Trophoblast cell (in vitro differentiated cells and primary cell): ENCODE measurements around the gene FTO.
"Not testable (repeated sequence)": the region's sequence is repeated elsewhere in the genome, so short reads cannot be mapped to it uniquely, and the experiment has no call there.

Experiments used
- DNase-seq, 2 donors: peaks; one replicate each; pipeline ENCODE4 v3.0.0-alpha.2; 2016
- H2AFZ ChIP-seq: 2 replicates; pipeline ENCODE4 v1.6.1; 2013; ENCODE audit warnings: low read length, moderate library complexity, mild to moderate bottlenecking; ENCODE audit not compliant: insufficient read depth, poor library complexity
- H2AK5ac ChIP-seq: 2 replicates; pipeline ENCODE4 v1.6.1; 2013; ENCODE audit warnings: mild to moderate bottlenecking, low read length
- H2BK120ac ChIP-seq: 2 replicates; pipeline ENCODE4 v1.6.1; 2013; ENCODE audit warnings: low read length, mild to moderate bottlenecking, moderate library complexity; ENCODE audit not compliant: insufficient read depth, poor library complexity
- H2BK12ac ChIP-seq: 2 replicates; pipeline ENCODE4 v1.6.1; 2013; ENCODE audit warnings: mild to moderate bottlenecking, low read length, moderate library complexity
- H2BK5ac ChIP-seq: 2 replicates; pipeline ENCODE4 v1.6.1; 2013; ENCODE audit warnings: low read length, low read depth, moderate library complexity, mild to moderate bottlenecking; ENCODE audit not compliant: poor library complexity
- H3K14ac ChIP-seq: 2 replicates; pipeline ENCODE4 v1.6.1; 2013; ENCODE audit warnings: mild to moderate bottlenecking, low read length
- H3K18ac ChIP-seq: 2 replicates; pipeline ENCODE4 v1.6.1; 2013; ENCODE audit warnings: mild to moderate bottlenecking, low read length
- H3K23ac ChIP-seq: 2 replicates; pipeline ENCODE4 v1.6.1; 2013; ENCODE audit warnings: low read length
- H3K27ac ChIP-seq: 2 replicates; pipeline ENCODE4 v1.5.1; 2013; ENCODE audit warnings: low read depth, mild to moderate bottlenecking, inconsistent platforms, low read length, moderate library complexity
- H3K27me3 ChIP-seq: 2 replicates; pipeline ENCODE4 v1.6.1; 2013; ENCODE audit warnings: inconsistent platforms, mild to moderate bottlenecking, low read length, moderate library complexity; ENCODE audit not compliant: insufficient read depth
- H3K36me3 ChIP-seq, 2 experiments: 1 replicate in 1 of 2; 2 replicates in 1 of 2; pipeline ENCODE4 v1.6.1; 2013; ENCODE audit warnings: low read length in 2 of 2, mild to moderate bottlenecking in 2 of 2, moderate library complexity in 1 of 2; ENCODE audit not compliant: insufficient read depth in 2 of 2, control insufficient read depth in 1 of 2
- H3K4ac ChIP-seq: 2 replicates; pipeline ENCODE4 v1.6.1; 2013; ENCODE audit warnings: low read depth, mild to moderate bottlenecking, low read length, moderate library complexity
- H3K4me1 ChIP-seq, 2 experiments: 1 replicate in 1 of 2; 2 replicates in 1 of 2; pipeline ENCODE4 v1.6.1; 2013; ENCODE audit warnings: low read length in 2 of 2, mild to moderate bottlenecking in 2 of 2, moderate library complexity in 1 of 2; ENCODE audit not compliant: insufficient read depth in 2 of 2, control insufficient read depth in 1 of 2
- H3K4me2 ChIP-seq: 2 replicates; pipeline ENCODE4 v1.6.1; 2013; ENCODE audit warnings: inconsistent platforms, mild to moderate bottlenecking, low read length, moderate library complexity
- H3K4me3 ChIP-seq: 2 replicates; pipeline ENCODE4 v1.5.1; 2013; ENCODE audit warnings: mild to moderate bottlenecking, low read depth, low read length, inconsistent platforms
- H3K79me1 ChIP-seq: one replicate; pipeline ENCODE4 v1.6.1; 2013; ENCODE audit warnings: low read length
- H3K79me2 ChIP-seq: 2 replicates; pipeline ENCODE4 v1.6.1; 2013; ENCODE audit warnings: low read length, mild to moderate bottlenecking; ENCODE audit not compliant: control insufficient read depth, insufficient read depth, poor library complexity
- H3K9ac ChIP-seq: 2 replicates; pipeline ENCODE4 v1.6.1; 2013; ENCODE audit warnings: mild to moderate bottlenecking, low read length
- H3K9me3 ChIP-seq: 2 replicates; pipeline ENCODE4 v1.6.1; 2013; ENCODE audit warnings: low read depth, mild to moderate bottlenecking, control low read depth, inconsistent platforms, low read length; ENCODE audit not compliant: insufficient read depth
- H4K12ac ChIP-seq: 2 replicates; pipeline ENCODE4 v1.6.1; 2013; ENCODE audit warnings: low read depth, mild to moderate bottlenecking, low read length, moderate library complexity
- H4K8ac ChIP-seq: 2 replicates; pipeline ENCODE4 v1.6.1; 2013; ENCODE audit warnings: low read depth, mild to moderate bottlenecking, low read length, moderate library complexity
- H4K91ac ChIP-seq: one replicate; pipeline ENCODE4 v1.6.1; 2013; ENCODE audit warnings: low read depth, mild to moderate bottlenecking, low read length, moderate library complexity
- WGBS: extraction: QIAGEN DNeasy Blood & Tissue Kit; methylation state at CpG from one replicate; pipeline ENCODE4 v1.1.7; 2013; ENCODE audit warnings: missing lambda C conversion rate; ENCODE audit not compliant: insufficient read length, insufficient coverage; ENCODE audit errors: extremely low coverage; 5-methylcytosine and 5-hydroxymethylcytosine counted together

The FTO gene

DNA sequence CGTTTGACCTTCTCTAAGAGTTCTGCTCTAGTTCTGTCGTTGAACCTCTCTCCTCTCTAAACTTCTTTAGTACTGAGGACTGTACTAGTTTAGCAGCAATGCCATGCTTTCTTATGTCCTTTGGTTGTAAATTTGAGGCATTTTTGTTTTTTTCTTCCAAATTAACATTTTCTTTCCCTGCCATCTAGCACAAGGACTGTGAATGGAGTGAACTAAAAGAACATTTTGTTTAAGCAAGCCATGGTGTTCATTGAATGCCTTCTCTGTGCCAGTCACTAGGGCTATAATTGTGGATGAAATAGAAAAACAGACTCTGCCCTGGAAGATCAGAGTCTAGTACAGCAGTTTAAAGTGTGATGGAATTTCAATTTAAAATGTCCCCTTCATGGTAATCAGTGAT is 137.9 kb downstream of the FTO start:
- Histone ChIP-seq H4K12ac (no peak overlapping the region), H3K14ac (no peak overlapping the region), H3K27ac (no peak overlapping the region), H2AFZ (no peak overlapping the region), H2BK120ac (no peak overlapping the region), H3K18ac (no peak overlapping the region), H3K27me3 (no peaks in the 10 kb centered on the region), H3K36me3 (no peaks in the 10 kb centered on the region), H2BK5ac (no peak overlapping the region), H2AK5ac (no peak overlapping the region), H3K79me1 (no peaks in the 10 kb centered on the region), H3K79me2 (no peaks in the 10 kb centered on the region), H4K91ac (no peak overlapping the region), H3K4ac (no peak overlapping the region), H3K4me3 (no peak overlapping the region), H2BK12ac (no peak overlapping the region), H3K4me1 (peaks cover 0 to 1% of the 10 kb centered on the region in 2 experiments), H3K9me3 (no peaks in the 10 kb centered on the region), H3K4me2 (no peak overlapping the region), H3K23ac (no peak overlapping the region), H4K8ac (no peak overlapping the region), H3K9ac (no peak overlapping the region)
- no CpG with 5 or more reads among the region's 2 CpGs for WGBS
- DNase-seq, result no peak

DNA sequence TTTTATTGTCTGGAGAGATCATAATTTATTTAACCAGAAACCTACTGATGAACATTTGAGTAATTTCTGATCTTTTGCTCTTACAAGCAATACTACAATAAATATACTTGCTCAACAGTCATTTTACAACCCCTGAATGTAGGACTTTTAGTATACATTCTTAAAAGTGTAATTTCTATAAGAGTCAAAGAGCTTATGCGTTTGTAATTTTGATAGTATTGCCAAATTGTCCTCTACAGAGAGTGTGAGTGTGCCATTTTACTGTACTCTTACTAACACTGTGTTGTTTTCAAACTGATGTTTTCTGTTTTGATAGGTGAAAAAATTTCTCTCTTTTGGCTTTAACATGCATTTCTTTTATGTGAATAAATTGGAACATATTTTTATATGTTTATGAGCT is 139.1 kb downstream of the FTO start:
- no peak overlapping the region for H4K12ac ChIP-seq
- H3K4me1 ChIP-seq, result peaks cover 0 to 1% of the 10 kb centered on the region in 2 experiments
- H3K27ac ChIP-seq, result no peak overlapping the region
- H3K79me1 ChIP-seq, result no peaks in the 10 kb centered on the region
- no peak overlapping the region for H4K8ac ChIP-seq
- H2AFZ ChIP-seq, result no peak overlapping the region
- no peak overlapping the region for H4K91ac ChIP-seq
- no peak overlapping the region for H3K4ac ChIP-seq
- H3K27me3 ChIP-seq, result no peaks in the 10 kb centered on the region
- no peak overlapping the region for H2BK5ac ChIP-seq
- no peak overlapping the region for H3K23ac ChIP-seq
- no CpG with 5 or more reads among the region's 1 CpG for WGBS
- no peak overlapping the region for H2BK120ac ChIP-seq
- no peak overlapping the region for H3K18ac ChIP-seq
- H3K36me3 ChIP-seq, result no peaks in the 10 kb centered on the region
- no peak overlapping the region for H3K9ac ChIP-seq
- H3K4me3 ChIP-seq, result no peak overlapping the region
- H3K9me3 ChIP-seq, result no peaks in the 10 kb centered on the region
- no peak overlapping the region for H3K14ac ChIP-seq
- no peak overlapping the region for H3K4me2 ChIP-seq
- H3K79me2 ChIP-seq, result no peaks in the 10 kb centered on the region
- H2AK5ac ChIP-seq, result no peak overlapping the region
- no peak for DNase-seq
- no peak overlapping the region for H2BK12ac ChIP-seq

DNA sequence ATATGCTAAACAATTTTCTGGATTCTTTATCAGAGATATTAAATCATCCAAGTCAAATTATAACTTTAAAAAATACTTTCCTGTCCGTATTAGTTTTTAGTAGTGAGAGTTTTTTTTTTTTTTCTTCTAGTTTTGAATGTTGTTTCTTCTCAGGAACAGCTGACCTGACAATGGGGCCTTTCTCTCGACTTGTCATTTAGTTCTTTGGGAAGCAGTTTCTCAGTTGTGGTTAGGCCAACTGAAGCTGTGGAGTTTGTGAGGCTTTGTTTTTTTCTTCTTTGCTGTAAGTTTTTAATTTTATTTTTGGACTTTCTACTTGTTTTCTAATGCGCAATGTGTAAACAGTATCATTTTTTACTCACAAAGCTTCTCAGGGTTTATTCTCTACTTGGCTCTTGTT is 140.8 kb downstream of the FTO start:
- Histone ChIP-seq H3K79me1 (no peaks in the 10 kb centered on the region), H3K79me2 (no peaks in the 10 kb centered on the region), H4K12ac (no peak overlapping the region), H2BK120ac (no peak overlapping the region), H3K4me3 (no peak overlapping the region), H2AK5ac (no peak overlapping the region), H3K9ac (no peak overlapping the region), H2BK12ac (no peak overlapping the region), H3K9me3 (no peaks in the 10 kb centered on the region), H3K23ac (no peak overlapping the region), H3K27me3 (no peaks in the 10 kb centered on the region), H3K4ac (no peak overlapping the region), H3K4me2 (no peak overlapping the region), H3K18ac (no peak overlapping the region), H2BK5ac (no peak overlapping the region), H3K36me3 (no peaks in the 10 kb centered on the region), H3K27ac (no peak overlapping the region), H2AFZ (no peak overlapping the region), H3K14ac (no peak overlapping the region), H3K4me1 (peaks cover 0 to 1% of the 10 kb centered on the region in 2 experiments), H4K91ac (no peak overlapping the region), H4K8ac (no peak overlapping the region)
- no peak for DNase-seq
- WGBS, result no CpG with 5 or more reads among the region's 3 CpGs

DNA sequence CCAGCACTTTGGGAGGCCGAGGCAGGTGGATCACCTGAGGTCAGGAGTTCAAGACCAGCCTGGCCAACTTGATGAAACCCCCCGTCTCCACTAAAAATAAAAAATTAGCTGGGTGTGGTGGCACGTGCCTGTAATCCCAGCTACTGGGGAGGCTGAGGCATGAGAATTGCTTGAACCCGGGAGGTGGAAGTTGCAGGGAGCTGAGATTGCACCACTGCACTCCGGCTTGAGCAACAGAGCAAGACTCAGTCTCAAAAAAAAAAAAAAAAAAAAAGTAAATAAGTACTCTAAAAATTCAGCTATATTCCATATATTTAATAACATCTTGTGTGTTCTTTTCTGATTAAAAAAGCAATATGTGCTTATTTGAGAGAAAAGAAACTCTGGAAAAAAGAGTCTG is 142.6 kb downstream of the FTO start:
- H3K36me3 ChIP-seq, H3K79me1 ChIP-seq, H3K27me3 ChIP-seq, H3K4me3 ChIP-seq, H3K79me2 ChIP-seq, H4K8ac ChIP-seq, H2AFZ ChIP-seq, H3K4ac ChIP-seq, H3K9ac ChIP-seq, H4K91ac ChIP-seq, H3K4me2 ChIP-seq, H3K14ac ChIP-seq, H4K12ac ChIP-seq, H3K4me1 ChIP-seq, H2BK5ac ChIP-seq, DNase-seq, H2BK12ac ChIP-seq, H3K18ac ChIP-seq, H3K23ac ChIP-seq, H2BK120ac ChIP-seq, H3K27ac ChIP-seq, H3K9me3 ChIP-seq, H2AK5ac ChIP-seq: not testable (repeated sequence)
- no CpG with 5 or more reads among the region's 5 CpGs for WGBS
